Ecto neural progenitor cell (in vitro differentiated cells): Measurements from ENCODE around the gene SELENOP.
"Not testable (repeated sequence)": the region's sequence is repeated elsewhere in the genome, so short reads cannot be mapped to it uniquely, and the experiment has no call there.

Experiments used
- DNase-seq: peaks from one replicate; pipeline ENCODE4 v3.0.0-alpha.2; 2018; ENCODE audit warnings: low spot score

The SELENOP gene

DNA sequence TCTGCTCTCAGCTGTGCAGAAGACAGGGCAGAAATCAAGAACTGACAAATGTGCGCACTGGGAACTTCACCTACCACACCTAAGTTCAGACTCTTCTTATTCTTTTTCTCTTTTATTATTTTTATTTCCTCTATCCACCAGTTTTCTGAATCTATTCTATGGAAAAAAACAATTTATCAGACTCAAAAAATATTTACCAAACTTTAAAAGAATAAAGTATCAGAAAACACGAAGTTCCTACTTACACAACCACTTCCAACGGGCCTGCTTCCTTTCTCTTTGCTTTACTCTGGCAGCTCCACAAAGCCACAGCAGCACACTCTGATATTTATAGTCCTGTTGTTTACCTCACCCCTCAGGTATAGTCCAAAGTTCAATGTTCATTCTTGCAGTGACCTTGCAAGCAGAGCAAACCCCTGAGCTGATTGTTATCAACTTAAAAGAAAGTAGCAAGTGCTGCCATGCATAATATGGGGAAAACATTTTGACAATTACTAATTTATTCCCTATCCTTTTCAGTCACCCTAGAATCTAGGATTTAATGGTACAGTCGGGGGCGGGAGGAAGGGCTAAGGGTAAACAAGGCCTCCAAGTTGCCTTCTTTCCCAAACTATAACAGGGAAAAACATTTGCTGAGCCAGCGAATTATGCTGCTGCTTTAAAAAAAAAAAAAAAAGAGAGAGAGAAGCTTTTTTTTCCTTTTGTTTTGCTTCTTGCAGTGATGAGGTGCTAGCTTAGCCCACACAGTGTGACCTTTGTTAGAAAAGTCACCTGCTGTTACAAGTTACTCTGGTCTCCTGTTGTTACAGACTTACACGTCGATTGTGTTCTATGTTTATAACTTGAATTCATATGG, at the start of gene SELENOP:
Gene SELENOP, minus strand, starts transcription at position 302 of the 856 bp plus-strand sequence. CDS start 3,539 bp downstream, outside the sequence.
- no peak for DNase-seq

DNA sequence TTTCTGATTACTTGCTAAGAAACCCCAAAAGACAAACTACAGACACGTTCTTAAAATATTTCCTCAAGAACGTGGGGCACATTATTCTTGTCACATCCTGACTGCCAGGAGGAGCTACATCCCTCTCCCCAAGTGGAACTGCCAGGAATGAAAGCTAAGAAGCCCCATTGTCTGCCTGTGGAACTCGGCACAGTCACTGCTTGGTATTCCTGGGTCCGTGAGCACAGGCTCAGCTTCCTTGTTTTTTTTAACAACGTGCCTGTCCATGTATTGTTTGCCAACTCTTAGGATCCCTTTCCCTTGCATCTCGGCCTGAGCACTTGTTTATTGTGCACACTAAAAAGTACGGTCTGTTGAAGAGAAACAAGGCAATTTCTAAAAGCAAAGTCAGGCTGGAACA, 47.0 kb upstream of the SELENOP start:
- no peak for DNase-seq

DNA sequence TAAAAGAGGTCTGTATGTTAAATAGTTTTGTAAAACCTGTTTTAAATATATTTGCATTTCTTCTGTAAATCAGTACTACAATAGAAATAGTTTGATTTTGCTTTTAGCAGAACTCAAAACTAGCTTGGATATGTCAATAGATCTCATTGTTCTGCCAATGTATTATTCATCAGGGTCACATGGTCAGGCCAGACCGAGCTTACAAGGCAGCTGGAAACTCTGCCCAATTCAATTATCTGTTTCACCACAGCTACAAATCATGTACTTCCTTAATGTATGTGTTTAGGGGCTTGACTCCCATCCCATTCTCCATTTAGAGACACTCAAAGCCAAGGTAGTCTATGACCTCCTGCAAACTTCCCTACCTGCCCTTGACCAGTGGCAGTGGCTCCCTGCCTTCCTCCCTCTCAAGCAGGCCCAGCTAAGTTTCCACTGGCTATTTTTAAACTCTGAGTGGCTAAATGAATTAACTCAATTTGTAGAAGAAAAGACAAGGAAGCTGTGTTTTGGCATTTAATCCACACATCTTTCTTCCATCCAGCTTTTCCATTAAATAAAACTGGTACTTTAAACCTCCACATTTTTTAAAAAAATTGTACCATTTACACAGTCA, 46.4 kb upstream of the SELENOP start:
- DNase-seq = no peak

GRCh38 chr5:42855811-42856210, 44.1 kb upstream of the SELENOP start:
- no peak for DNase-seq

GRCh38 chr5:42855386-42855785, 43.7 kb upstream of the SELENOP start:
- no peak for DNase-seq

- no peak for DNase-seq
Measured at GRCh38 chr5:42854795-42855194, 43.1 kb upstream of the SELENOP start.

DNA sequence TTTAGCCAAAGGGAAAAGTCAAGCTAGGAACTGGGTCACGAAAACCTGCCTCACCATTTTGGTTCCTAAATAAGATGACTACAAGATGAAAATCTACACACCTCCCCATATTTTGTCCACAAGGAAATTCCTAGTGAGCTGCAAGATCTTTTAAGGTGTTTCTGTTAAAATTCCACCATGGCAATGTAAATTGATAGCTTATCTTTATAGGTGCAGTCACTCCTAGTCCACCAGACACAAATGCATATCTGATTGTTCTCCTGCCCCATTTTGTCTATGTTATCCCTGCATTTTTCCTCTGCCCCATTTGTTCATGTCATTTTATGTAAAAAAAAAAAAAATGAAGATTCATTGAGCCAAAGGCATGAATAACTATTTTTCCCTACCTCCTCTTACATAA, 41.1 kb upstream of the SELENOP start:
- no peak for DNase-seq

GRCh38 chr5:42851481-42851880, 39.8 kb upstream of the SELENOP start:
- DNase-seq = no peak

DNA sequence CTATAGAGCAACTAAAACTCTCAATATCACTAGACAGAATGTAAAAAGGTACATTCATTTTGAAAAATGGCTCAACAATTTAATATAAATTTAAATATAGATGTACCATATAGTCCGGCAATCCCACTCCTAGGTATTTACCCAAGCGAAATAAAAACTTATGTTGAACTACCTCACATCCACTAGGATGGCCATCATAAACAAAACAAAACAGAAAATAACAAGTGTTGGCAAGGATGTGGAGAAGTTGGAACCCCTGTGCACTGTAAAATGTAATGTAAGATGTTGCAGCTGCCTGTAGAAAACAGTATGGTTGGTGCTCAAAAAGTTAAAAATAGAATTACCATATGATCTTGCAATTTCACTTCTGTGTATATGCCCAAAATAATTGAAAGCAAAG, 36.9 kb upstream of the SELENOP start:
- no peak for DNase-seq

DNA sequence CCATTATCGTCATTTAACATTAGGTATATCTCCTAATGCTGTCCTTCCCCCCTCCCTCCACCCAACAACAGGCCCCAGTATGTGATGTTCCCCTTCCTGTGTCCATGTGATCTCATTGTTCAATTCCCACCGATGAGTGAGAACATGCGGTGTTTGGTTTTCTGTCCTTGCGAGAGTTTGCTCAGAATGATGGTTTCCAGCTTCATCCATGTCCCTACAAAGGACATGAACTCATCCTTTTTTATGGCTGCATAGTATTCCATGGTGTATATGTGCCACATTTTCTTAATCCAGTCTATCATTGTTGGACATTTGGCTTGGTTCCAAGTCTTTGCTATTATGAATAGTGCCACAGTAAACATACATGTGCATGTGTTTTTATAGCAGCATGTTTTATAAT, 32.7 kb upstream of the SELENOP start:
- DNase-seq = not testable (repeated sequence)

- no peak for DNase-seq
Measured at GRCh38 chr5:42843675-42844292, 32.1 kb upstream of the SELENOP start.

DNA sequence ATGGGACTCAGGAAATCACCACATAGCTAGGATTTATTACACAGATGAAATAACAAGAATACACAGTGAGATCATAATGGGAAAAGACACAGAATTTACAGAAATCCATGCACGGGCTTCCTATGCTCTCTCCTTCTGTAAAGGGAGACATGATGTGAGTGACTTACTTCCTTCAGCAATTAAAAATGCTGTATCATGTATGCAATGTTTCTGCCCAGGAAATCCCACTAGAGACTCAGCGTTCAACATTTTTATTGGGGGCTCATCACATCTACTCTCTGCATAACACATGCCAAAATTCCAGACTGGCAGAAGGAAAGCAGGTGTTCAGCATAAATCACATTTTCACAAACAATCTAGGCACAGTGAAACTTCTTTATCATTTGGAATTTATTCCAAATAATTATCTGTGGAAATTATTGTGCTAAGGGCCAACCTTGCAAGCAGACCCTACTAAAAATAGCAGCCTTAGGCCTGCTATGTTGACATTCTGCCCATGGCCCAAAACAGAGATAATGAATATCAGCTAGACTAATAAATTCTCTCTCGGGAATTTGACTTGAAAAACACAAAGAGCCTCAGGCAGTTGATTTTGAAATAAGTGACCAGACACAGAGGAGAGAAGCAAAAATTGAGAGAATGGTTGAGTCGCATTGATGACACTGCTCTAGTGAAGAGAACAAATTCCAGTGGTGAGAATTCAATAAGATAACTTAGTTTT, 31.4 kb upstream of the SELENOP start:
- no peak for DNase-seq

- DNase-seq = no peak
Measured at GRCh38 chr5:42840842-42841567, 29.3 kb upstream of the SELENOP start.

GRCh38 chr5:42840269-42840668, 28.6 kb upstream of the SELENOP start:
- DNase-seq = no peak

DNA sequence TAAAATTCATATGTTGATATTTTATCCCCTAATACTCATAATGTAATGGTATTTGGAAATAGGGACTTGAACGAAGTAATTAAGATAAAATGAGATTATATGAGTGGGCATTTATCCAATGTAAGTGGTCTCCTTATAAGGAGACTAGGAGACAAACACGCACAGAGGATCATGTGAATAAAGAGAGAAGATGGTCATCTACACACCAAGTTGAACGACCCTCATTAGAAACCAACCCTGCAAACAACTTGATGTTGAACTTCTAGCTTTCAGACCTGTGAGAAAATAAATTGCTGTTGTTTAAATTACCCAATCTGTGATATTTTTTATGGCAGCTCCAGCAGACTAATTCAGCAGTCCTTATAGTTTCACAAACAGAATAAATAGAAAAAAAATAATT, 27.5 kb upstream of the SELENOP start:
- no peak for DNase-seq

GRCh38 chr5:42837601-42838000, 25.9 kb upstream of the SELENOP start:
- no peak for DNase-seq

DNA sequence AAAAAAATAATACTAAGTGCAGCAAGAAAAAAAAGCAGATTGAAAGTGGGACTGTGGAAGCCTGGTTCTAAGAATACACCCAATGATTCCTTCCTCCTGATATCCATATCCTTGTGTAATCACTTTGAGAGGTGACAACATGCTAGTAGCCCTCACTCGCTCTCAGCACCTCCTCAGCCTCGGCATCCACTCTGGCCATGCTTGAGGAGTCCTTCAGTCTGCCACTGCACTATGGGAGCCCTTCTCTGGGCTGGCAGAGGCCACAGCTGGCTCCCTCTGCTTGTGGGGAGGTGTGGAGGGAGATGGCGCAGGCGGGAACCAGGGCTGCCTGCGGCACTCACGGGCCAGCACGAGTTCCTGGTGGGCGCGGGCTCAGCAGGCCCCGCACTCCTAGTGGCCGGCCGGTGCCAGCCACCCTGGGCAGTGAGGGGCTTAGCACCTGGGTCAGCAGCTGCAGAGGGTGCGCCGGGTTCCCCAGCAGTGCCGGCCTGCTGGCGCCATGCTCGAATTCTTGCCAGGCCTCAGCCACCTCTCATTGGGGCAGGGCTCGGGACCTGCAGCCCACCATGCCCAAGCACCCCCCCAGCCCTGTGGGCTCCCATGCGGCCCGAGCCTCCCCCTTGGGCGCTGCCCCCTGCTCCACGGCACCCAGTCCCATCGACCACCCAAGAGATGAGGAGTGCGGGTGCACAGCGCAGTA, 24.5 kb upstream of the SELENOP start:
- no peak for DNase-seq

- no peak for DNase-seq
Measured at GRCh38 chr5:42832060-42832459, 20.4 kb upstream of the SELENOP start.

GRCh38 chr5:42830924-42831323, 19.2 kb upstream of the SELENOP start:
- DNase-seq = no peak

- no peak for DNase-seq
Measured at GRCh38 chr5:42828671-42829070, 17.0 kb upstream of the SELENOP start.
